Lower lobe of right lung (tissue), 2 donors: ENCODE results near the gene PTPN4. TPM values are rescaled to one million over a fixed set of nuclear protein-coding genes. Genes with fewer than 3 reads are reported as not detected.

Source experiments
- ATAC-seq, 2 donors: fragments of 200-7000 bp; cut with Tn5 transposase; one replicate each; pipeline ENCODE4 v1.9.1; 2020 to 2022; ENCODE audit warnings: mild to moderate bottlenecking in 2 of 2, moderate library complexity in 2 of 2
- DNase-seq: peaks from one replicate; pipeline ENCODE4 v3.0.0-alpha.2; 2020
- H3K27ac ChIP-seq: fragments of 200-600 bp; one replicate; pipeline ENCODE4 v1.8.0; 2022
- H3K27me3 ChIP-seq: fragments of 200-600 bp; one replicate; pipeline ENCODE4 v1.8.0; 2022; ENCODE audit warnings: low read depth
- H3K36me3 ChIP-seq: fragments of 200-600 bp; one replicate; pipeline ENCODE4 v1.8.0; 2022; ENCODE audit warnings: mild to moderate bottlenecking
- H3K4me1 ChIP-seq: fragments of 200-600 bp; one replicate; pipeline ENCODE4 v1.8.0; 2022
- H3K4me3 ChIP-seq: fragments of 200-600 bp; one replicate; pipeline ENCODE4 v1.8.0; 2022; ENCODE audit warnings: mild to moderate bottlenecking
- H3K9me3 ChIP-seq: fragments of 200-600 bp; one replicate; pipeline ENCODE4 v1.8.0; 2022
- CTCF ChIP-seq: fragments of 200-600 bp; IDR thresholded peaks from one replicate; pipeline ENCODE4 v1.8.0; 2022; ENCODE audit warnings: antibody characterized with exemption, mild to moderate bottlenecking
- intact Hi-C: fragments of 100-400 bp; cut with DNase I; formaldehyde crosslinking; loops from one replicate; pipeline ENCODE4 v1.11.0; 2022
- total RNA-seq: library from RNA; stranded (reverse); fragmentation: NEBNext Ultra II Directional; extraction: Animal tissue kit (Norgen Biotek cat#: 25700); gene quantifications from one replicate; pipeline ENCODE4 v1.2.1, GENCODE V29; 2021
- donor health status: DM: no; HTN: yes; CAD: no; lungs with severe emphysema.

The PTPN4 gene
- total RNA-seq, 1 donor from 2014 or later = 44.5 TPM

- H3K27me3 ChIP-seq = no peaks in the 10 kb centered on the region
- intact Hi-C loops = no loop called here
- H3K4me3 ChIP-seq = no peak overlapping the region
- no peaks in the 10 kb centered on the region for H3K9me3 ChIP-seq
- H3K4me1 ChIP-seq = peaks cover 4% of the 10 kb centered on the region
- no peak for TF ChIP-seq CTCF
- H3K36me3 ChIP-seq = no peaks in the 10 kb centered on the region
- no peak overlapping the region for H3K27ac ChIP-seq
- ATAC-seq (no peak), DNase-seq (no peak)
These were observed 81.8 kb downstream of the PTPN4 start for GRCh38 chr2:119841550-119841949.

GRCh38 chr2:119846021-119846420 is 86.3 kb downstream of the PTPN4 start:
- ATAC-seq (no peak), DNase-seq (no peak)
- peaks cover 10% of the 10 kb centered on the region for H3K9me3 ChIP-seq
- no peaks in the 10 kb centered on the region for H3K27me3 ChIP-seq
- intact Hi-C loops = no loop called here
- no peaks in the 10 kb centered on the region for H3K36me3 ChIP-seq
- H3K27ac ChIP-seq = no peak overlapping the region
- no peaks in the 10 kb centered on the region for H3K4me1 ChIP-seq
- TF ChIP-seq CTCF = no peak
- H3K4me3 ChIP-seq = no peak overlapping the region

GRCh38 chr2:119849838-119850565 is 90.3 kb downstream of the PTPN4 start:
- intact Hi-C loops = no loop called here
- H3K4me3 ChIP-seq = no peak overlapping the region
- DNase-seq (no peak), ATAC-seq (peak in 1 of 2 donors; percentile 77)
- TF ChIP-seq CTCF = no peak
- H3K36me3 ChIP-seq = no peaks in the 10 kb centered on the region
- no peak overlapping the region for H3K27ac ChIP-seq
- H3K9me3 ChIP-seq = peaks cover 42% of the 10 kb centered on the region
- H3K4me1 ChIP-seq = no peaks in the 10 kb centered on the region
- no peaks in the 10 kb centered on the region for H3K27me3 ChIP-seq

- TF ChIP-seq CTCF = no peak
- no peak for ATAC-seq
- H3K4me3 ChIP-seq = no peak overlapping the region
- intact Hi-C loops = no loop called here
- peaks cover 42% of the 10 kb centered on the region for H3K9me3 ChIP-seq
- H3K27me3 ChIP-seq = no peaks in the 10 kb centered on the region
- H3K36me3 ChIP-seq = no peaks in the 10 kb centered on the region
- DNase-seq = no peak
- no peaks in the 10 kb centered on the region for H3K4me1 ChIP-seq
- no peak overlapping the region for H3K27ac ChIP-seq
These were observed 92.5 kb downstream of the PTPN4 start for GRCh38 chr2:119852214-119852613.

GRCh38 chr2:119853777-119854399 is 94.2 kb downstream of the PTPN4 start:
- ATAC-seq (no peak), DNase-seq (no peak)
- no peak overlapping the region for H3K27ac ChIP-seq
- intact Hi-C loops = no loop called here
- no peaks in the 10 kb centered on the region for H3K4me1 ChIP-seq
- peaks cover 42% of the 10 kb centered on the region for H3K9me3 ChIP-seq
- H3K4me3 ChIP-seq = no peak overlapping the region
- no peak for TF ChIP-seq CTCF
- no peaks in the 10 kb centered on the region for H3K36me3 ChIP-seq
- H3K27me3 ChIP-seq = no peaks in the 10 kb centered on the region
